Sciatic nerve (tissue), 2 donors: ENCODE measurements around the gene LTA4H. TPM values are rescaled to one million over a fixed set of nuclear protein-coding genes. Genes with fewer than 3 reads are reported as not detected.
"Not testable (repeated sequence)": the region's sequence is repeated elsewhere in the genome, so short reads cannot be mapped to it uniquely, and the experiment has no call there.

ENCODE experiments used
- ATAC-seq: fragments of 200-7000 bp; cut with Tn5 transposase; one replicate; pipeline ENCODE4 v1.9.1; 2020; ENCODE audit warnings: mild to moderate bottlenecking, moderate library complexity
- DNase-seq: peaks from one replicate; pipeline ENCODE4 v3.0.0-alpha.2; 2020; ENCODE audit warnings: low spot score
- intact Hi-C: fragments of 100-400 bp; cut with DNase I; formaldehyde crosslinking; loops from one replicate; pipeline ENCODE4 v1.14.2; 2022
- total RNA-seq: library from RNA; stranded (reverse); fragmentation: NEBNext Ultra II Directional; extraction: Animal tissue kit (Norgen Biotek cat#: 25700); gene quantifications from one replicate; pipeline ENCODE4 v1.2.1, GENCODE V29; 2021
- donor health status: DM: no; HTN: no; CAD: no.
- donor health status: DM: no; HTN: no; CAD: no.

LTA4H gene
- total RNA-seq, 1 donor from 2014 or later, result 56.5 TPM

- intact Hi-C loops, result no loop called here
- DNase-seq, result no peak
- no peak for ATAC-seq
Measured at GRCh38 chr12:95976416-95976832, 59.0 kb downstream of the LTA4H start.

DNA sequence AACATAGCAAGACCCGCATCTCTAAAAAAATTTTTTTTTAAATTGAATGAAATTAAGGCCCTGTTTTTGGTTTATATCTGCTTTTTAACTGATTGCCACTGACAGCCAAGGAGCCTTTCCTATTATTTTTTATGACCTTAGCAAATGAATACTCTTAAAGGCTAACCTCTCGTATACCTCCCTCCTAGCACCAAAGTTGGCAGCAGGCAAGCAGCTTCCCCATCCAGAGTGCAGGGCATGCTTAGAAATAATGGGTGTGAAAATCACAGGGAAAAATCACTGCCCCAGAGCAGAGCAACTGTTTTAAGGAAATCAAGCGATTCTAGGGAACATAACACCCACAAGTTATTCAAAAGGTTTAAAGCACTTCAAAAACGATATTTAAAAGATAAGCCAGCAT, 59.9 kb downstream of the LTA4H start:
- ATAC-seq (no peak), DNase-seq (no peak)
- intact Hi-C loops, result no loop called here

DNA sequence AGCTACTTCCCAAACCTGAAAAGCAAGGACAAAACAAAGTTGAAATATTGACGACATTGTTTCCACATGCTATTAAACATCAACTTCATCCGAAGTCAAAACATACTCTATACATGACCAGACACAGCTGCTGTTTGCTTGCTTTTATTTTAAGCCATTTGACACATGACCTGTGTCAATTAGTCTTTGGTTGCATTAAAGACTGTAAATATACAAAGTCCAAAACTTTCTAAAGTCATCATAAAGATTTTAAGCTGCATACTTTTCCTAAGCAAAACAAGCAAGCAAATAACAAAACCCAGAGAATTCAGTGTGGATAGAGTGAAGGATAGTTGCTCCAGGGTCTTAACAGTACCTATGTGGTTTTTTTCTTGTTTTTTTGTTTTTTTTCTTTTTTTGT, 61.0 kb downstream of the LTA4H start:
- DNase-seq (no peak), ATAC-seq (no peak)
- intact Hi-C loops, result no loop called here

DNA sequence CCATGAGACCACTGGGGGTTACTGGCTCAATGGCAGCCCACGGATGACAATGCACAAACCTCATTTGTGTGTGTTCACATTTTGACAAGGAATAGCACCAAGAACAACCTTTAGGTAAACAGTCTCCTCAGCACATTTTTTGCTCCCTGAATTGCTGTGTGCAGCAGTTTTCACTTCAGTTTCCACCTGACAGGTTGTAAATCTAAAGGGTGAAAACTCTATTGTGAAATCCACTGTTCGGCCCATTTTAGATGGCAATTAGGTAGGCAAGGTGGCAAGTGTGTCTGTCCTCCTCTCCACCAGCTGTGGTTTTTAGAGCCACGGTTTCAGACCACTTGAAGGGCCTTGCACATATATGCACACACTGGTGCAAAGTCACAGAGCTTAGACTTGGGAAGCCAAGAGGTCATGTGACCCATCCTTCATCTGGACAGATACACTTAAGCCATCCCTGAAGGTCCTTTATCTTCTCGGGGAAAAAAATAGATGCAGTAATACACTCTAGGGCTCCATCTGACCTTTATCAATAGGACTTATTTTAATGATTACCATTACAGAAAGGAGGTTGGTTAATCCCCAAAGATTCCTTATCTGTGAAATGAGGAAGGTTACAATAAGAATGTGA, 62.4 kb downstream of the LTA4H start:
- ATAC-seq (no peak), DNase-seq (no peak)
- intact Hi-C loops, result no loop called here

DNA sequence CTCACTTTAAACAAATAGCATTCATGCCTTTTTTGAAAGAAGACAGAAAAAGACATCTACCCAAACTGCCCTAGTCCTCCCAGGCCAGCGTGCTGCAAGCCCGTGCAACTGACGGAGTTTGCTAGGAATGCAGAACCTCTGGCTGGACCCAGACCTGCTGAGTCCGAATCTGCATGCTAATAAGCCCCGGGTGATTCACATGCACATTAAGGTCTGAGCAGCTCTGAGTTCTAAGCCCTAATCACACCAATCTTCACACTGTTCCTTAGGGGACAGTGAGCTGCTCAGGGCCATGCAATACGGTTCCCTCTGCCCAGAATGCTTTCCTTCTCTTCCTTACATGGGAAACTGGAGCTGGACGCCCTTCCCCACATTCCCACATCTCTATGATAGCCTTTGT, 64.5 kb downstream of the LTA4H start:
- intact Hi-C loops, result no loop called here

GRCh38 chr12:95969116-95969515, 66.3 kb downstream of the LTA4H start:
- ATAC-seq, DNase-seq, intact Hi-C loops: not testable (repeated sequence)

More for the DNA sequence above, 64.5 kb downstream of the LTA4H start:
- DNase-seq (no peak), ATAC-seq (no peak)

GRCh38 chr12:95967301-95967700, 68.1 kb downstream of the LTA4H start:
- intact Hi-C loops, result no loop called here
- no peak for ATAC-seq

GRCh38 chr12:95966287-95966870, 69.0 kb downstream of the LTA4H start:
- intact Hi-C loops, result no loop called here
- no peak for ATAC-seq
- no peak for DNase-seq

More at GRCh38 chr12:95967301-95967700, 68.1 kb downstream of the LTA4H start:
- DNase-seq, result no peak

- no peak for DNase-seq
- ATAC-seq, result no peak
- intact Hi-C loops, result no loop called here
Measured at GRCh38 chr12:95963096-95963495, 72.3 kb downstream of the LTA4H start.

DNA sequence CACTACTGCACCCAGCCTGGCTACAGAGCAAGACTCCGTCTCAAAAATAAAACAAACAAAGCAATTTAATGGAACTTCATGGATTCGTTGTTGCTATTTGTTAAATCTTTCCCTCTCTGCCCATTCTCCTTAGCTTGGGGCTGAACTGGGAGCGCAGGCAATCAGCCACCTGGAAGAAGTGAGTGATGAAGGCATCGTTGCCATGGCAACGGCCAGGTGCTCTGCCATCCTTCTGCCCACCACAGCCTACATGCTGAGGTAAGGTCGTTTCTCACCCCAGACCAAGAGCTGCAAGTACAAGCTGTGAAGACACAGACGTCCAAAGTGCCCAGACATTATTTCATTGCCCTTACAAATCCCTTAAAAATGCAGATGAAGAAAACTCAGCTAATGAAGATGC, 73.2 kb downstream of the LTA4H start:
- intact Hi-C loops, result no loop called here
- DNase-seq, result no peak
- ATAC-seq, result no peak

GRCh38 chr12:95960241-95960640, 75.1 kb downstream of the LTA4H start:
- intact Hi-C loops, result no loop called here
- DNase-seq (no peak), ATAC-seq (no peak)

DNA sequence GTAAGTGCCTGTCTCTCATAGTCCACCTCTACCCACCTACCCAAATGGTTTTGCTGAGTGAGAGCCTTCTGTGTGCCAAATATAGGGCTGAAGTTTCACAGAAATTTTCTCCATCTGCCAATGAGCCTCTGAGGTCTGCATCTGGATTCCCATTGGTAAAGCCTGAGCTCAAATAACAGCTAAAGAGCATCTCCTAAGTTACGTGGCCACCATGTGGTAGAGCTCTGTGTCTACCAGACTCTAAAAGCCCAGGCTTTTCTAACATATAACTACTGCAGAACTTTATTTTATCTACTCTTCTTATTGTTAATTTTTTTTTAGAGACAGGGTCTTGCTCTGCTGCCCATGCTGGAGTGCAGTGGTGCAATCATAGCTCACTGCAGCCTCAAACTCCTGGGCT, 76.3 kb downstream of the LTA4H start:
- ATAC-seq, result no peak
- intact Hi-C loops, result no loop called here
- DNase-seq, result no peak

DNA sequence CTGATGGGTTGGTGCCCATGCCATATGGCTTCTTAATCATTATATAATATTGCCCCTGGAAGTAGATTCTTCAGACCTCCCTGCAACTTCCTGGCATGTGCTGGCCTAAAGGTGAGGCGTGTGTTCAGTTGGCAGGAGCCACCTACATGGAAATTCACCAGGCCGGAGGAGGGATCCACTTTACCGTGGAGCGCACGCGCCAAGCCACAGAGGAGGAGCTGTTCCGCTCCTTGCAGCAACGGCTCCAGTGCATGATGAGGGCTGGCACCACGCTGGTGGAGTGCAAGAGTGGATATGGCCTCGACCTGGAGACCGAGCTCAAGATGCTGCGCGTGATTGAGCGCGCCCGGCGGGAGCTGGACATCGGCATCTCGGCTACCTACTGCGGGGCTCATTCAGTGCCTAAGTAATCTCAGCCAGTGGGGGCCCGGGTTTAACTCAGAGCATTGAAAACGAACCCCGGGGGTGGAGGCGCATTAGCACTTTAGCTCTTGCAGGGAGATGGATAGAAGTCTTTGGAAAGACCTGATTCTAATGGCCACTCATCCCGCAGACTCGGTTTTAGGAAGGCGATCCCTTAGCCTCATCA, 78.7 kb downstream of the LTA4H start:
- intact Hi-C loops, result no loop called here
- ATAC-seq (no peak), DNase-seq (no peak)

DNA sequence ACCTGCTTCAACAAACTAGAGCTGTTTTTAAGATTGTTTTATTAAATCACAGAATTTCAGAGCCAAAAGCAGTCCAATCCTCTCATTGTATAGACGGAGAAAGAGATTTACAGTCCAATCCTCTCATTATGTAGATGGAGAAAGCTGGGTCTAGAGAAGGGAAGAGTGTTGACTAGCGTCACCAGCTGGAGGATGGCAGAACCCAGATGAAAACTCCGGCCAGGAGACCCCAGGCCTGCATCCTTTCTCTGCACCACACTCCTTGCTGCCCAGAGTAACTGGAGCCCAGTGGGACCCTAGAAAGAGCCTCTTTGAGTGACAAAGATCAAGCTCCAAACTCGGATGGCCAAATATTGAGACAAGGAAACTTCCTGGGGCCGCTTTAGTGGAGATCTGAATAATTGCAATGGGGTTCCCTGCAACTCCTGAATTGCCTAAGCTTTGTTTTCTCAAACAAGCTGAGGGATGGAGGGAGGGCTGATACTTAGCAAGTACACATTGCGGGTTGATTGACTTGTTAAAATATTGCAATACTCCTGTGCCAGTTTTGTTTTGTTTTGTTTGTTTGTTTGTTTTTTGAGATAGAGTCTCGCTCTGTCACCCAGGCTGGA, 79.7 kb downstream of the LTA4H start:
- intact Hi-C loops, result no loop called here
- no peak for DNase-seq

GRCh38 chr12:95953000-95953399, 82.4 kb downstream of the LTA4H start:
- intact Hi-C loops, result no loop called here
- DNase-seq, result no peak
- ATAC-seq, result no peak

More for the DNA sequence above, 79.7 kb downstream of the LTA4H start:
- ATAC-seq, result no peak

DNA sequence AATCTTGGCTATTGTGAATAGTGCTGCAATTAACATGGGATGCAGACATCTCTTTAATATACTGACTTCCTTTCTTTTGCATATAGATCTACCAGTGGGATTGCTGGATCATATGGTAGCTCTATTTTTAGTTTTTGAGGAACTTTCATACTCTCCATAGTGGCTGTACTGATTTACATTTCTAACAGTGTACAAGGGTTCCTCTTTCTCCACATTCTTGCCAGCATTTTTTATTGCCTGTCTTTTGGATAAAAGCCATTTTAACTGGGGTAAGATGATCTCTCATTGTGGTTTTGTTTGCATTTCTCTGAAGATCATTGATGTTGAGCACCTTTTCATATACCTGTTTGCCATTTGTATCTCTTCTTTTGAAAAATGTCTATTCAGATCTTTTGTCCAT, 83.9 kb downstream of the LTA4H start:
- ATAC-seq (no peak), DNase-seq (no peak)
- intact Hi-C loops, result no loop called here
